ENCODE measurements around the gene FYN. TPM values are rescaled to one million over a fixed set of nuclear protein-coding genes. Genes with fewer than 3 reads are reported as not detected.

FYN gene
- total and polyA plus RNA-seq, 4 donors, result 11.2 to 28.3 (median 19.7) TPM

- Histone ChIP-seq H3K4me3 (ENCODE audit: low read depth in 1 of 3, low read length in 3 of 3) (no peak overlapping the region), H3K9ac (ENCODE audit: low read depth in 1 of 2, low read length in 2 of 2) (no peak overlapping the region), H3K36me3 (ENCODE audit: control insufficient read depth in 4 of 4, insufficient read depth in 3 of 4, low read depth in 1 of 4, low read length in 3 of 4) (no peaks in the 10 kb centered on the region), H3K4me1 (ENCODE audit: control insufficient read depth in 4 of 4, insufficient read depth in 4 of 4, low read length in 3 of 4) (no peaks in the 10 kb centered on the region), H3K9me3 (ENCODE audit: control insufficient read depth in 4 of 4, low read length in 3 of 4) (no peaks in the 10 kb centered on the region), H3K27ac (ENCODE audit: low read depth in 1 of 2, low read length in 2 of 2) (no peak overlapping the region), H3K27me3 (ENCODE audit: control insufficient read depth in 4 of 4, insufficient read depth in 4 of 4, low read length in 3 of 4) (no peaks in the 10 kb centered on the region)
- no peak for DNase-seq (ENCODE audit: low spot score)
- no peak for TF ChIP-seq RAD21 (IDR thresholded peaks at IDR 0.05)
- no peak for TF ChIP-seq FOXA1 (IDR thresholded peaks at IDR 0.05)
- TF ChIP-seq NR2F2 (IDR thresholded peaks at IDR 0.05), result no peak
- TF ChIP-seq HNF4G (IDR thresholded peaks at IDR 0.05), result no peak
- no peak for TF ChIP-seq JUND (IDR thresholded peaks at IDR 0.05)
- no peak for TF ChIP-seq MAX (IDR thresholded peaks at IDR 0.05)
- TF ChIP-seq SP1 (IDR thresholded peaks at IDR 0.05), result no peak
- no peak for TF ChIP-seq YY1 (IDR thresholded peaks at IDR 0.05)
- TF ChIP-seq, protein P1, sequence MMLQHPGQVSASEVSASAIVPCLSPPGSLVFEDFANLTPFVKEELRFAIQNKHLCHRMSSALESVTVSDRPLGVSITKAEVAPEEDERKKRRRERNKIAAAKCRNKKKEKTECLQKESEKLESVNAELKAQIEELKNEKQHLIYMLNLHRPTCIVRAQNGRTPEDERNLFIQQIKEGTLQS (IDR thresholded peaks at IDR 0.05), result no peak
- TF ChIP-seq ZBTB33 (IDR thresholded peaks at IDR 0.05), result no peak
- no peak for TF ChIP-seq RXRA (IDR thresholded peaks at IDR 0.05)
- TF ChIP-seq, protein P2, sequence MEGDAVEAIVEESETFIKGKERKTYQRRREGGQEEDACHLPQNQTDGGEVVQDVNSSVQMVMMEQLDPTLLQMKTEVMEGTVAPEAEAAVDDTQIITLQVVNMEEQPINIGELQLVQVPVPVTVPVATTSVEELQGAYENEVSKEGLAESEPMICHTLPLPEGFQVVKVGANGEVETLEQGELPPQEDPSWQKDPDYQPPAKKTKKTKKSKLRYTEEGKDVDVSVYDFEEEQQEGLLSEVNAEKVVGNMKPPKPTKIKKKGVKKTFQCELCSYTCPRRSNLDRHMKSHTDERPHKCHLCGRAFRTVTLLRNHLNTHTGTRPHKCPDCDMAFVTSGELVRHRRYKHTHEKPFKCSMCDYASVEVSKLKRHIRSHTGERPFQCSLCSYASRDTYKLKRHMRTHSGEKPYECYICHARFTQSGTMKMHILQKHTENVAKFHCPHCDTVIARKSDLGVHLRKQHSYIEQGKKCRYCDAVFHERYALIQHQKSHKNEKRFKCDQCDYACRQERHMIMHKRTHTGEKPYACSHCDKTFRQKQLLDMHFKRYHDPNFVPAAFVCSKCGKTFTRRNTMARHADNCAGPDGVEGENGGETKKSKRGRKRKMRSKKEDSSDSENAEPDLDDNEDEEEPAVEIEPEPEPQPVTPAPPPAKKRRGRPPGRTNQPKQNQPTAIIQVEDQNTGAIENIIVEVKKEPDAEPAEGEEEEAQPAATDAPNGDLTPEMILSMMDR (IDR thresholded peaks at IDR 0.05; ENCODE audit: low read depth, low read length, missing input control), result no peak
- no peak for TF ChIP-seq FOXA2 (IDR thresholded peaks at IDR 0.05)
- no peak for TF ChIP-seq GABPA (IDR thresholded peaks at IDR 0.05 in 1 of 2, conservative IDR thresholded peaks at IDR 0.05 in 1 of 2)
- TF ChIP-seq, protein P3, sequence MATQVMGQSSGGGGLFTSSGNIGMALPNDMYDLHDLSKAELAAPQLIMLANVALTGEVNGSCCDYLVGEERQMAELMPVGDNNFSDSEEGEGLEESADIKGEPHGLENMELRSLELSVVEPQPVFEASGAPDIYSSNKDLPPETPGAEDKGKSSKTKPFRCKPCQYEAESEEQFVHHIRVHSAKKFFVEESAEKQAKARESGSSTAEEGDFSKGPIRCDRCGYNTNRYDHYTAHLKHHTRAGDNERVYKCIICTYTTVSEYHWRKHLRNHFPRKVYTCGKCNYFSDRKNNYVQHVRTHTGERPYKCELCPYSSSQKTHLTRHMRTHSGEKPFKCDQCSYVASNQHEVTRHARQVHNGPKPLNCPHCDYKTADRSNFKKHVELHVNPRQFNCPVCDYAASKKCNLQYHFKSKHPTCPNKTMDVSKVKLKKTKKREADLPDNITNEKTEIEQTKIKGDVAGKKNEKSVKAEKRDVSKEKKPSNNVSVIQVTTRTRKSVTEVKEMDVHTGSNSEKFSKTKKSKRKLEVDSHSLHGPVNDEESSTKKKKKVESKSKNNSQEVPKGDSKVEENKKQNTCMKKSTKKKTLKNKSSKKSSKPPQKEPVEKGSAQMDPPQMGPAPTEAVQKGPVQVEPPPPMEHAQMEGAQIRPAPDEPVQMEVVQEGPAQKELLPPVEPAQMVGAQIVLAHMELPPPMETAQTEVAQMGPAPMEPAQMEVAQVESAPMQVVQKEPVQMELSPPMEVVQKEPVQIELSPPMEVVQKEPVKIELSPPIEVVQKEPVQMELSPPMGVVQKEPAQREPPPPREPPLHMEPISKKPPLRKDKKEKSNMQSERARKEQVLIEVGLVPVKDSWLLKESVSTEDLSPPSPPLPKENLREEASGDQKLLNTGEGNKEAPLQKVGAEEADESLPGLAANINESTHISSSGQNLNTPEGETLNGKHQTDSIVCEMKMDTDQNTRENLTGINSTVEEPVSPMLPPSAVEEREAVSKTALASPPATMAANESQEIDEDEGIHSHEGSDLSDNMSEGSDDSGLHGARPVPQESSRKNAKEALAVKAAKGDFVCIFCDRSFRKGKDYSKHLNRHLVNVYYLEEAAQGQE (IDR thresholded peaks at IDR 0.05), result no peak
- 78% methylated on average over 2 of the region's 2 CpGs for WGBS
Observed at GRCh38 chr6:111792241-111792640, 81.0 kb downstream of the FYN start.

DNA sequence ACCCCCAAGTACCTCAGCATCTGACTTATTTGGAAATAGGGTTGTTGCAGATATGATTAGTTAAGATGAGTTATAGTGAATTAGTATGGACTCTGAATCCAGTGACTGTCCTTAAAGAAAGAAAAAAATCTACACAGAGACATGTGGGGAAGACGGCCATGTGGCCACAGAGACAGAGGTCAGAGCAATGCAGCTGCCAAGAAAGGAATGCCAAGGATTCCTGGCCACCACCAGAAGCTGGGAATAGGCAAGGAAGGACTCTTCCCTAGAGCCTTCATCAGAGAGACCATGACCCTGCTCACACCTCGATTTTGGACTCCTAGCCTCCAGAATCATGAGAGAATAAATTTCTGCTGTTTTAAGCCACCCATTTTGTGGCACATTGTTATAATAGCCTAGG, 81.8 kb downstream of the FYN start:
- H3K27ac ChIP-seq (ENCODE audit: low read depth in 1 of 2, low read length in 2 of 2), result no peak overlapping the region
- DNase-seq (ENCODE audit: low spot score), result no peak
- no peak overlapping the region for H3K9ac ChIP-seq (ENCODE audit: low read depth in 1 of 2, low read length in 2 of 2)
- H3K4me3 ChIP-seq (ENCODE audit: low read depth in 1 of 3, low read length in 3 of 3), result no peak overlapping the region
- no peak for TF ChIP-seq RXRA (IDR thresholded peaks at IDR 0.05)
- peak; percentile 25 for TF ChIP-seq NR2F2 (IDR thresholded peaks at IDR 0.05)
- WGBS, result 38% methylated on average over 2 of the region's 2 CpGs
- no peaks in the 10 kb centered on the region for H3K9me3 ChIP-seq (ENCODE audit: control insufficient read depth in 4 of 4, low read length in 3 of 4)
- no peaks in the 10 kb centered on the region for H3K36me3 ChIP-seq (ENCODE audit: control insufficient read depth in 4 of 4, insufficient read depth in 3 of 4, low read depth in 1 of 4, low read length in 3 of 4)
- no peaks in the 10 kb centered on the region for H3K4me1 ChIP-seq (ENCODE audit: control insufficient read depth in 4 of 4, insufficient read depth in 4 of 4, low read length in 3 of 4)
- H3K27me3 ChIP-seq (ENCODE audit: control insufficient read depth in 4 of 4, insufficient read depth in 4 of 4, low read length in 3 of 4), result no peaks in the 10 kb centered on the region
